ENCODE data around the gene TOR1AIP2.

TOR1AIP2 gene

GRCh38 chr1:179921981-179922872 lies 44.6 kb upstream of the TOR1AIP2 start:
- no peak for TF ChIP-seq CTCF (conservative IDR thresholded peaks at IDR 0.05; ENCODE audit: low read depth)
- ChIA-PET CTCF (interaction anchor here (0.6 kb wide), 2 partner anchors 164 to 295 kb away, joined by 3 read pairs; no protein-coding TSS in a partner anchor), POLR2A (ENCODE audit: low non-redundant PET) (no interaction called here)
- no peak for DNase-seq (ENCODE audit: low spot score)
- H3K27ac ChIP-seq: no peak overlapping the region

GRCh38 chr1:179921472-179921871 lies 43.9 kb upstream of the TOR1AIP2 start:
- no peak for TF ChIP-seq CTCF (conservative IDR thresholded peaks at IDR 0.05; ENCODE audit: low read depth)
- H3K27ac ChIP-seq: no peak overlapping the region
- CTCF ChIA-PET: interaction anchor here (0.6 to 0.7 kb wide), 4 partner anchors 48 to 296 kb away, joined by 3 read pairs; no protein-coding TSS in a partner anchor
- DNase-seq (ENCODE audit: low spot score): no peak
- POLR2A ChIA-PET (ENCODE audit: low non-redundant PET): no interaction called here

GRCh38 chr1:179917601-179918429 lies 40.2 kb upstream of the TOR1AIP2 start:
- CTCF ChIA-PET: no interaction called here
- POLR2A ChIA-PET (ENCODE audit: low non-redundant PET): no interaction called here
- no peak for TF ChIP-seq CTCF (conservative IDR thresholded peaks at IDR 0.05; ENCODE audit: low read depth)
- DNase-seq (ENCODE audit: low spot score): no peak
- H3K27ac ChIP-seq: no peak overlapping the region

GRCh38 chr1:179911812-179912211 lies 34.2 kb upstream of the TOR1AIP2 start:
- TF ChIP-seq CTCF (conservative IDR thresholded peaks at IDR 0.05; ENCODE audit: low read depth): no peak
- no peak overlapping the region for H3K27ac ChIP-seq
- ChIA-PET POLR2A (ENCODE audit: low non-redundant PET) (no interaction called here), CTCF (interaction anchor here (0.5 kb wide), 1 partner anchor 373 kb away, joined by 3 read pairs; no protein-coding TSS in a partner anchor)
- no peak for DNase-seq (ENCODE audit: low spot score)

DNA sequence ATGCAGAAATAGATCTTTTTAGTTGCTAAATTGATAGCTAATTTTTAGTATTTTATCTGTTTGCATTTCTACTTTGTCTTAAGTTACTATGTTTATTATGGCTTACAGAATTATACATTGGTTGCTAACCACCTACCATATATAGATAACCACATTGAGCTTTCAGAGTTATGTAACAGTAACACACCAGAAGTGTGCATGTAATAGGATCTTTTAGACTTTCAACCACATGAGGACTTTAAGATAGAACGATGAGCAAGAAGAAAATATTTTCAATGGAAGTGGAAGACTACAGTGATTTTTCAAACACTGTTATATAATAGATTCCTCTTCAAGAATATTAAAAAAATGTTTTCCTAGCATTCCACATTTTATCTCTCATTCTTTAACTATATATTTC lies 33.3 kb upstream of the TOR1AIP2 start:
- no peak for TF ChIP-seq CTCF (conservative IDR thresholded peaks at IDR 0.05; ENCODE audit: low read depth)
- DNase-seq (ENCODE audit: low spot score): no peak
- no peak overlapping the region for H3K27ac ChIP-seq
- CTCF ChIA-PET: interaction anchor here (1.0 kb wide), 1 partner anchor 659 kb away, joined by 3 read pairs; no protein-coding TSS in a partner anchor
- POLR2A ChIA-PET (ENCODE audit: low non-redundant PET): no interaction called here

DNA sequence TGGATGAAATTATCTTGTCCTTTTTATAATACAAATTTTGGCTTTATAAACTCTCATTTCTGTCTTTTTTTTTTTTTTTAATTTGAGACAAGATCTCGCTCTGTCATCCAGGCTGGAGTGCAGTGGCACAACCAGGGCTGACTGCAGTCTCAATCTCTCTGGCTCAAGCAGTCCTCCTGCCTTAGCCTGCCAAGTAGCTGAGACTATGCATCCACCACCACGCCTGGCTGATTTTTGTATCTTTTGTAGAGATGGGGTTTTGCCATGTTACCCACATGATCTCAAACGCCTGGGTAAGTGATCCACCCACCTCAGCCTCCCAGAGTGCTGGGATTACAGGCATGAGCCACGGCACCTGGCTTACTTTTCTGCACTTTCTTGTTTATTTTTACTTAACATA lies 12.0 kb upstream of the TOR1AIP2 start:
- ChIA-PET POLR2A (ENCODE audit: low non-redundant PET) (no interaction called here), CTCF (no interaction called here)
- TF ChIP-seq CTCF (conservative IDR thresholded peaks at IDR 0.05; ENCODE audit: low read depth): no peak
- no peak for DNase-seq (ENCODE audit: low spot score)
- no peak overlapping the region for H3K27ac ChIP-seq

Data from RWPE1 (cell line).